Measurements from ENCODE around the gene MR1. TPM values are rescaled to one million over a fixed set of nuclear protein-coding genes. Genes with fewer than 3 reads are reported as not detected.

The MR1 gene
- total and polyA plus RNA-seq, 9 of the 15 experiments (the other 6 are each of a cell fraction or from before 2014, with no cell fraction given), result 9.7 to 21.7 (median 15.6) TPM

GRCh38 chr1:181090641-181091126 lies 56.9 kb downstream of the MR1 start (continued):
- no peak for TF ChIP-seq UBTF (IDR thresholded peaks at IDR 0.05; ENCODE audit: borderline replicate concordance in 1 of 2, low read depth in 2 of 2, low read length in 2 of 2)
- no peak for TF ChIP-seq POU5F1 (IDR thresholded peaks at IDR 0.05; ENCODE audit: borderline replicate concordance, low read depth, low read length, partially characterized antibody)
- TF ChIP-seq E2F4 (CRISPR knock-in tag; IDR thresholded peaks at IDR 0.05; ENCODE audit: low read depth), result no peak
- TF ChIP-seq EGR1 (conservative IDR thresholded peaks at IDR 0.05), result no peak
- TF ChIP-seq ZNF696 (CRISPR knock-in tag; conservative IDR thresholded peaks at IDR 0.05), result 0 out of 2 replicates have a peak, but pooled peaks have one; percentile 18
- no peak for TF ChIP-seq CREB3 (tag; conservative IDR thresholded peaks at IDR 0.05; ENCODE audit: low read depth)
- TF ChIP-seq GATAD2A (IDR thresholded peaks at IDR 0.05), result peak; percentile 39; the same call in 1 of the 2 replicates
- no peak for TF ChIP-seq NR0B1 (IDR thresholded peaks at IDR 0.05; ENCODE audit: partially characterized antibody)
- TF ChIP-seq RCOR1 (IDR thresholded peaks at IDR 0.05; ENCODE audit: borderline replicate concordance in 1 of 2, low read depth in 2 of 2, low read length in 2 of 2), result peak in 1 of 2 experiments; percentile 9; a peak in 1 of 4 replicates
- TF ChIP-seq ZNF232 (CRISPR knock-in tag; IDR thresholded peaks at IDR 0.05), result no peak
- no peak for TF ChIP-seq TAF9B (IDR thresholded peaks at IDR 0.05; ENCODE audit: partially characterized antibody)
- no peak for TF ChIP-seq SNIP1 (IDR thresholded peaks at IDR 0.05; ENCODE audit: low read depth)
- no peak for TF ChIP-seq ID3 (CRISPR knock-in tag; IDR thresholded peaks at IDR 0.05)
- TF ChIP-seq ID3 (tag; IDR thresholded peaks at IDR 0.05), result no peak
- TF ChIP-seq SLC30A9 (CRISPR knock-in tag; IDR thresholded peaks at IDR 0.05), result no peak
- no peak for TF ChIP-seq ZNF140 (CRISPR knock-in tag; IDR thresholded peaks at IDR 0.05)
